ENCODE measurements around the gene JMJD7. TPM values are rescaled to one million over a fixed set of nuclear protein-coding genes. Genes with fewer than 3 reads are reported as not detected.

JMJD7 gene
- total RNA-seq, 4 donors from 2014 or later, result 45.4 to 88.3 (median 60.9) TPM

DNA sequence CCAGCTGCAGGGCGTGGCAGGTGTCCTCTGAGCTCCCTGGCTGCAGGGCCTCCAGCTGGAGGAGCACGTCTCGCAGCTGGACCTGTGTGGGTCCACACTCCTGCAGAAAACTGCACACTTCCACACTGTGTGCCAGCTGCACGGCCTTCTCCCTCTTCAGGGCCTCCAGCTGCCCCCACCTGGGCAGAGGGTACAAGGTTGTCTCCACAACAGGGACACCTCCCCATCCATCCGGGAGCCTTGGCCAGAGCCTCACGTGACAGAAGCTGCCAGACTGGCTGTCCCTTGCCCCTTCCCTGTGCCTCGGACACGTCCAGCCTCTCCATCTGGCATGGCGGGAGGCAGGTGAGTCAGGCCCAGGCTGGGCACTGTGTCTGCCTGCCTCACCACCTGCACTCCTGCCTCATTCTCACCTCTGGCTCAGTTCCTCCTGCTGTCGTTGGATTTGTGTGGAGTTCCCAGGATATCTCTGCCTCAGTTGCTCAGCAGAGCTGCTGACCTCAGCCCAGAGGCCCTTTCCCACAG, 51.5 kb downstream of the JMJD7 start:
- peaks cover 9% of the 10 kb centered on the region for H3K27me3 ChIP-seq
- no peak overlapping the region for H3K27ac ChIP-seq
- WGBS, result 82% methylated on average over 8 of the region's 10 CpGs
- DNase-seq (ENCODE audit: low spot score in 2 of 2), result no peak
- peaks cover 43% of the 10 kb centered on the region for H3K4me1 ChIP-seq
- TF ChIP-seq POLR2A (IDR thresholded peaks at IDR 0.05) (no peak), EP300 (IDR thresholded peaks at IDR 0.05) (no peak), POLR2AphosphoS5 (IDR thresholded peaks at IDR 0.05) (no peak)
- TF ChIP-seq, protein P1, sequence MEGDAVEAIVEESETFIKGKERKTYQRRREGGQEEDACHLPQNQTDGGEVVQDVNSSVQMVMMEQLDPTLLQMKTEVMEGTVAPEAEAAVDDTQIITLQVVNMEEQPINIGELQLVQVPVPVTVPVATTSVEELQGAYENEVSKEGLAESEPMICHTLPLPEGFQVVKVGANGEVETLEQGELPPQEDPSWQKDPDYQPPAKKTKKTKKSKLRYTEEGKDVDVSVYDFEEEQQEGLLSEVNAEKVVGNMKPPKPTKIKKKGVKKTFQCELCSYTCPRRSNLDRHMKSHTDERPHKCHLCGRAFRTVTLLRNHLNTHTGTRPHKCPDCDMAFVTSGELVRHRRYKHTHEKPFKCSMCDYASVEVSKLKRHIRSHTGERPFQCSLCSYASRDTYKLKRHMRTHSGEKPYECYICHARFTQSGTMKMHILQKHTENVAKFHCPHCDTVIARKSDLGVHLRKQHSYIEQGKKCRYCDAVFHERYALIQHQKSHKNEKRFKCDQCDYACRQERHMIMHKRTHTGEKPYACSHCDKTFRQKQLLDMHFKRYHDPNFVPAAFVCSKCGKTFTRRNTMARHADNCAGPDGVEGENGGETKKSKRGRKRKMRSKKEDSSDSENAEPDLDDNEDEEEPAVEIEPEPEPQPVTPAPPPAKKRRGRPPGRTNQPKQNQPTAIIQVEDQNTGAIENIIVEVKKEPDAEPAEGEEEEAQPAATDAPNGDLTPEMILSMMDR (IDR thresholded peaks at IDR 0.05), result no peak
- H3K4me3 ChIP-seq, result no peak overlapping the region
- no peaks in the 10 kb centered on the region for H3K9me3 ChIP-seq
- H3K36me3 ChIP-seq, result no peaks in the 10 kb centered on the region

DNA sequence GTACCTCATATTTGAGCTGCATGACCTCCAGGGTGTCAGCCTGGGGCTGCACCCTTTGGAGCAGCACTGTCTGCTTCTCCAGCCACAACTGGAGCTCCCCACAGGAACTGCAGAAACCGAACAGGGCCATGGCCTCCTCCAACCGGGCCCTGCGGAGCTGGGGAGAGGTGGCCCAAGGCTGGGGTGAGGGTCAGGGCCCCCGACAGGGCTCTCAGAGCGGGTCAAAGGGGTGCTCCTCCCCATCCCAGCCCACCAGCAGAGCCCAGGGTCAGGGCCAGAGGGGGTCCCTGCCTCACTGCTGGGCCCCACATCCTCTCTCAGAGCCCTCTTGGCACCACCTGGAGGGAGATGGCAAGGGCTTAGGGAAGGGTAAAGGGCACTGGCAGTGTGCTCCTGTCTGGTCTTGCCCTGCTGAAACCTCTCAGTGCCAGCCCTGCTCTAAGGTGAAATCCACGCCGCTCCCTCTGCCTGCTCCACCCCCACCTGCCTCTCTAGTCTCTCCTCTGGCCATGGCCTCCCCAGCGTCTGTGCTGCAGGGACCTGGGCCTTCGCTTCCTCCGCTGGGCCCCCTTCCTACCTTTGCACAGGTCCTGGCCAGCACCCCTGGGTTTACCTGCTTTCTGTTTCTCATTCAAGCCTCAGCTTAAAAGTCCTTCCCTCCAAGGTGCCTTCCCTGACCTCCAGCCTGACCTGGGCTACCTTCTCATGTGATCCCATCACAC, 52.4 kb downstream of the JMJD7 start:
- Histone ChIP-seq H3K9me3 (no peaks in the 10 kb centered on the region), H3K4me1 (peaks cover 43% of the 10 kb centered on the region), H3K27ac (no peak overlapping the region), H3K36me3 (no peaks in the 10 kb centered on the region), H3K4me3 (no peak overlapping the region), H3K27me3 (peaks cover 9% of the 10 kb centered on the region)
- TF ChIP-seq POLR2AphosphoS5 (IDR thresholded peaks at IDR 0.05) (no peak), EP300 (IDR thresholded peaks at IDR 0.05) (no peak), POLR2A (IDR thresholded peaks at IDR 0.05) (no peak)
- TF ChIP-seq, protein P1 (IDR thresholded peaks at IDR 0.05), result no peak
- DNase-seq (ENCODE audit: low spot score in 2 of 2), result no peak
- WGBS, result 85% methylated on average over 5 of the region's 10 CpGs

- Histone ChIP-seq H3K4me1 (peaks cover 43% of the 10 kb centered on the region), H3K9me3 (no peaks in the 10 kb centered on the region), H3K27me3 (peaks cover 9% of the 10 kb centered on the region), H3K36me3 (no peaks in the 10 kb centered on the region), H3K27ac (no peak overlapping the region), H3K4me3 (no peak overlapping the region)
- TF ChIP-seq, protein P1 (IDR thresholded peaks at IDR 0.05), result no peak
- TF ChIP-seq POLR2A (IDR thresholded peaks at IDR 0.05) (no peak), EP300 (IDR thresholded peaks at IDR 0.05) (no peak), POLR2AphosphoS5 (IDR thresholded peaks at IDR 0.05) (no peak)
- DNase-seq (ENCODE audit: low spot score in 2 of 2), result no peak
- WGBS, result 87% methylated on average over 4 of the region's 8 CpGs
Measured at GRCh38 chr15:41881086-41881485, 53.2 kb downstream of the JMJD7 start.

DNA sequence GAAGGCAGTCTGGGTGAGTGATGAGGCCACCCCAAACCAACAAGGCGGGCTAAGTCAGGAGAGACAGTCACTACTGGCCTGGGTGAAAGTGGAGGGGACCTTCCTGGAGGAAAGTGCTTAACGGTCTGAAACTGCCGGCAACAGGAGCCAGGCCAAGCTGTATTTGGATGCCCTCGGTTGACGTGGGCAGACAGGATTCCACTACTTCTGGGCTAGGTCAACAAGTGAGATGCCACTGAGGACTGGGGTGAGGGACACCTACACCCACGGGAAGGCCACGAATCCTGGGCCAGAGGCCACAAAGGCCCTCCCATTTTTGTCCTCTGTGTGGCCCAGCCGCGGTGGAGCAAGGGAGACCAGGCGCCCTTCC, 53.6 kb downstream of the JMJD7 start:
- Histone ChIP-seq H3K36me3 (no peaks in the 10 kb centered on the region), H3K9me3 (no peaks in the 10 kb centered on the region), H3K27ac (no peak overlapping the region), H3K4me1 (peaks cover 43% of the 10 kb centered on the region), H3K27me3 (peaks cover 9% of the 10 kb centered on the region), H3K4me3 (peak overlapping the region; percentile 30)
- TF ChIP-seq EP300 (IDR thresholded peaks at IDR 0.05) (no peak), POLR2AphosphoS5 (IDR thresholded peaks at IDR 0.05) (no peak), POLR2A (IDR thresholded peaks at IDR 0.05) (no peak)
- TF ChIP-seq, protein P1 (IDR thresholded peaks at IDR 0.05), result no peak
- no peak for DNase-seq (ENCODE audit: low spot score in 2 of 2)
- 22% methylated on average over 7 of the region's 10 CpGs for WGBS

DNA sequence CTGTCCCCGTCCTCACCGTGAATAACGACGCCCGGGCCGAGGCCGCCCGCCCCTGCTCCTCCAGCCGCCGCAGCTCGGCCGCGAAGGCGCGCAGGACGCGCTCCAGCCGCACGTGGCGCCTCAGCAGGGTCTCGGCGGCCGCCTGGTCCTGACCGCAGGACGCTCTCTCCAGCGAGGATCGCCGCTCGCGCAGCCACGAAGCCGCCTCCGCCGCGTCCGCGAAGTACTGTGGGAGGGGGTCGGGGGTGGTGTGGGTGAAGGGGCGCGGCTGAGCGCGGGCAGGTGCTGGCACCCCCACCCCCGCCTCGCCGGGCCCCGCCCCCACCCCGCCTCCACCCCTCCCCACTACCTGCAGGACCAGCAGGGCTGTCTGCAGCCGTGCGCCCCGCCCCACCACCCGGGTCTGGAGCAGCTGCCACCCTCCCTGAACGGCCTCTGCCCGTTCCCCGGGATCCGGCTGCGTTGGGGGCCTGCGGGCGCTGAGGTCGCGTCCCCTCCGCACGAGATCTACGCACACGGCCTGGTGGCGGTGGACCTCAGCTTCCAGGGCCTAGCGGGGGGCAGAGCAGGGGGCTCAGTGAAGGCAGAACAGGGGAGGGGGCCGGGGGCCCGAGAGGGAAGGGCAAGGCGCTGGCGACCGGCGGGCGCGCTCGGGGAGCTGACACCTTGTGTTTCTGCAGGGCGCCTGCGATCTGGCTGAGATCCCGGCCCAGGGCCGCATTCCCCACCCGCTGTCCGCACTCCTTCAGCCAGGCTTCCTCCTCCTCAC, 54.2 kb downstream of the JMJD7 start:
- H3K27me3 ChIP-seq, result peaks cover 9% of the 10 kb centered on the region
- H3K4me3 ChIP-seq, result peak overlapping the region; percentile 30
- no peak overlapping the region for H3K27ac ChIP-seq
- H3K36me3 ChIP-seq, result no peaks in the 10 kb centered on the region
- TF ChIP-seq POLR2A (IDR thresholded peaks at IDR 0.05) (no peak), POLR2AphosphoS5 (IDR thresholded peaks at IDR 0.05) (no peak), EP300 (IDR thresholded peaks at IDR 0.05) (no peak)
- TF ChIP-seq, protein P1 (IDR thresholded peaks at IDR 0.05), result no peak
- no peak for DNase-seq (ENCODE audit: low spot score in 2 of 2)
- H3K4me1 ChIP-seq, result peaks cover 43% of the 10 kb centered on the region
- H3K9me3 ChIP-seq, result no peaks in the 10 kb centered on the region
- 27% methylated on average over 30 of the region's 81 CpGs for WGBS
